GM12892 (cell line): ENCODE measurements around the gene GHR.

Experiments
- POLR2A ChIP-seq: IDR thresholded peaks from 2 replicates; pipeline ENCODE4 v1.6.1; 2011; ENCODE audit warnings: low read depth, low read length, control low read depth
- POLR2AphosphoS5 ChIP-seq: IDR thresholded peaks from 2 replicates; pipeline ENCODE4 v1.6.1; 2011; ENCODE audit warnings: low read depth, low read length, control low read depth
- TAF1 ChIP-seq: IDR thresholded peaks from 2 replicates; pipeline ENCODE4 v1.6.1; 2011; ENCODE audit warnings: low read depth, mild to moderate bottlenecking, control low read depth, low read length, borderline replicate concordance

GRCh38 chr5:42598311-42598710 lies 175.1 kb downstream of the GHR start:
- no peak for TF ChIP-seq POLR2A
- TF ChIP-seq TAF1 = no peak
- no peak for TF ChIP-seq POLR2AphosphoS5
